HTR-8/SVneo (cell line): ENCODE results near the gene CHCHD3.

ENCODE experiments used
- DNase-seq: peaks from one replicate; pipeline ENCODE4 v3.0.0; 2011; ENCODE audit warnings: low spot score, mixed read lengths; ENCODE audit not compliant: insufficient read length
- FAIRE-seq: peaks from 2 replicates; lab custom pipeline; 2011; peaks lifted over from hg19 to GRCh38; lab: Jason Lieb, UNC

CHCHD3 gene

DNA sequence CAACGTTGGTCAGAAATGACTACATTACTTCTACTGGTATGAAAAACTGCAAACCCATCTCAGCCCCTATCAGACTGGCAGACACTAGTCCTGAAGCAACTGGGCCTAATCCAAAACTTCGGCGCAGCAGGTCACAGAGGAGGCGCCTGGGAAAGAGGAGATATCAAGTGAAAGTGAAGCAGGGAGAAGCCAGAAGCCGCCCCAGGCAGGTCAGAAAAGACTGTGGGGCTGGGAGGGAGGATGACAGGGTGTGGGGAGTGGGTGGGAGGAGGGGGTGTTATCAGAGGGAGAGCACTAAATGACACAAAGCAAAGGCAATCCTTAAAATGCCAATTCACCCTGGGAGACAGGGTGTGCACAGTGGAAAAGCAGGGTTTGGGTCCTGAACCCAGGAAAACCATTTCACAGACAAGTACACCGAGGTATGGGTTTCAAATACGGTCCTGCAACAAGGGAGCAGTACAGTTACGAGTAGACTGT is 731 bp downstream of the CHCHD3 start:
- FAIRE-seq = no peak
- DNase-seq = no peak

DNA sequence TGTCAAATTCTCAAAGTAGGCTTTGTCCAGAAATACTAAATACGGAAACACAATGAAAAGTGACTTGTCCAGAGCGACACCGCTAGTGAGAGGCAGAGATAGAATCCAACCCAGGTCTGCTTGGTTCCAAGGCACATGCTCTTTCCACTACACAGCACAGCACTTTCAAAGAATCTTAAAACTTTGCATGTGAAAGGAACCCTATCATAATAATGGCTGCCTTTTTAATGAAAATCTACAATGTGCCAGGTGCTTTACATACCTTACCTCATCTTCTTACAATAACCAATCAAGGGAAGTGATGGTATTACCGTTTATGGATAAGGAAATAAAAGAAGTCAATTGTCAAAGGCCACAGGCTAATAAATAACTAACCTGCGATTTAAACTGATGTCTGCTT is 2.6 kb downstream of the CHCHD3 start:
- no peak for FAIRE-seq
- DNase-seq = no peak

DNA sequence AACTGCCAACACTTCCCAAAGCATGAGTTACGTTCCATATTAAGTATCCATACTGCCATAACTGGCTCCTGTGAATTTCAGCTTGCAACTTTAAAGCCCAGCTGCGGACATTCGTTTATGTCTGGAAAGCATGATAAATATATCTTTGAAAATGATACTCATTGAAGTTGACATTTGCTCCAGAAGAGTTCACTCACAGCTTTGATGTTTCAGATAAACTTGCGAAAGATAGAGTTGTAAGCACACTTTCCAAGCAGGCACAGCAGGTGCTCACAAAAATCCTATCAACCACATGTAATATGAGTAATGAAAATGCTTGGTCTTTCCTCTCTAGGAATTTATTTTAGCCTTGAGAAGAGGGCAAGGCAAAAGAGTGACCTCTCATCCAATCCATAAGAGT is 4.5 kb downstream of the CHCHD3 start:
- DNase-seq (no peak), FAIRE-seq (no peak)

DNA sequence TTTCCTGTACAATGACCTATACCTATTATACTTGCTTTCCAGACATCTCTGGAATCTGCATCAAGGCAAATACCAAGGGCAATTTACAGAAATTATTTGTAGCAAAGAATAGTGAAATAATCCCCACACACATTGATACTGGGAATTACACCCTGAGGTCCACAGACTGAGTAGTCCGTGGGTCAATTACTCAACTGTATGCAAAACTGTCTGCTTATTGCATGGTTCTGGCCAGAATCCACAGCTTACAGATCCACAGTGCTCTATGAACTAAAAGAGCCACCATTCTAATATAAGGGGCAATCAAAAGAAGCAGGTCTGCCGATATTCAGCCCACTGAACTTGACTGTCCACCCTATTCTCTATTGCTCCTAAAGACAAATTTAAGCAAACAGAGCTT is 5.7 kb downstream of the CHCHD3 start:
- FAIRE-seq (no peak), DNase-seq (no peak)

DNA sequence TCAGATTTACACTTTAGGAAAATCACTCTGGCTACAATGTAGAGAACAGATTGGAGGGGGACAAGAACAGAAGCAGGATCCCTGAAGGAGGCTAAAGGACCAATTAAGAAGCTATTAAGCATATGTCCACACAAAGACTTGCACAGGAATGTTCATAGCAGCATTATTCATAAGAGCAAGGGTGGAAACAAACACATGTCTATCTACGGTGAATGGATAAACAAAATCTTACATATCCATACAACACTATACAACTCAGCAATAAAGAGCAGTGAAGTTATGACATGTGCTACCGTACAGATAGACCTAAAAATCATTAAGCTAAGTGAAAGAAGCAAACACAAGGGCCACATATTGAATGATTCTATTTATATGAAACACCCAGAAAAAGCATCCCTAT is 10.4 kb downstream of the CHCHD3 start:
- DNase-seq (no peak), FAIRE-seq (no peak)

DNA sequence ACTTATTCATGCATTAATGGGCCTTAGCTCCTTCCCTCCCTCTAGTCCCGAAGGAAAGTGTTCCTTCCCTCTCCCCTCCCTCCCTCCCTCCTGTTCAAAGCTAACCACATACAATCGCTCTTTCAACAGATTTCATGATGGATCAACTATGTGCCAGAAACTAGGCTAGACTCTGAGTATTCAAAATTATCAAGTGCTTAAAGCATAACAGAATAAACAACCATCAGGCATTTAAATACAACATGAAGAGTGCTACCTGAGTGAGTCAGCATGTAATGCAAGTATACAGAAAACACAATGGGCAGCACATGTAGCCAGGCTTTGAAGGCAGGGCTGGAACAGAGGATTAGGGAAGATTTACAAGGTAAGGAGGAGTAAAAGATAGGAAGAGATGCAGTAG is 11.3 kb downstream of the CHCHD3 start:
- FAIRE-seq (no peak), DNase-seq (no peak)

DNA sequence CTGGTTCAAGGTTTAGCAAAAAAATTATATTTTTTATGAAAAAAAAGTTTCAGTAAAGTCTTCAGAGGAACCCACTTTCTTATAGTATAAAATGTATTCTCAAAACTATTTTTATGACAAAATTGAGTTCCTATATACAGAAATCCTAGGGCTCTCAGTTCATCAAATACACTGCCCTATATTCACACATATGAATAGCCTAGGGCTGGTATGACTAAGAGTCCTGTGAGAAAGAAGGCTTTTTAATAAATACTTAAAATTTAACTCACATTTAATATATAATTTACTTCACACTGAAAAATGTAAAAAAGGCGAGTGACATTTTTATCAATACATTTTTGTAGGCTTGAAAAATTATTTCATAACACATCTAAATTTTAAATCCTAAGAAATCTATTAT is 16.6 kb downstream of the CHCHD3 start:
- DNase-seq (no peak), FAIRE-seq (no peak)

DNA sequence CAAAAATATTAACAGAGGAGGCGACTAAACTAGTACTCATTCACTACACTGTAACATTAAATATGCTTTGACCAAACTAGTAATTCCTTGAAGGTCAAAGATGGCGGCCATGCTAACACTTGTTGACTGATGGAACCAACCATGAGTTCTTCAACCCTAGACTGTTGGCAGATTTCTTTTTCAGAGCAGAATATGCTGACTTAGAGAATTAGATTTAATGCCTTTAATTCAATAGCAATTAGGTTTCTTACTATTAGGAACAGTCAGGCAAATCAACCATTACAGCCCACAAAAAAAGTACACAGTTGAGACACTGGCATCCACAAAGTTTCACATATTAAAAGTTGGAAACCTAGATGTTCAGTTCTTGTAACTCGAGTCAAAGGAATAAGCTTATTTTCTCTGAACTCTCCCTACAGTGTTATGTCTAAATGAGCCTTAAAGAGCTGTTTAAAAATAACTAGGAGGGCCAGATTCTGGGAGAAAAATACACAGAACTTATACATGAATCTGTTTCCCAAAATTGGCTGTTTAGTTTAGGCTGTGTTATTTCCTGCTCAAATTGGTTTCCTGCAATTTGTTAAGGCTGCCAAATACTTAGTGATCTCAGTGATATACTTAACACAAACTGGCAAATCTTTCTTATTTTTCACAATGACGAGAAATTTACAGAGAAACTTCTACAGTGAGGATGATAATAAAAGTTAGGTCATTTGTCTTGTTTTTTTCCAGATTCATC is 17.6 kb downstream of the CHCHD3 start:
- FAIRE-seq (no peak), DNase-seq (no peak)

DNA sequence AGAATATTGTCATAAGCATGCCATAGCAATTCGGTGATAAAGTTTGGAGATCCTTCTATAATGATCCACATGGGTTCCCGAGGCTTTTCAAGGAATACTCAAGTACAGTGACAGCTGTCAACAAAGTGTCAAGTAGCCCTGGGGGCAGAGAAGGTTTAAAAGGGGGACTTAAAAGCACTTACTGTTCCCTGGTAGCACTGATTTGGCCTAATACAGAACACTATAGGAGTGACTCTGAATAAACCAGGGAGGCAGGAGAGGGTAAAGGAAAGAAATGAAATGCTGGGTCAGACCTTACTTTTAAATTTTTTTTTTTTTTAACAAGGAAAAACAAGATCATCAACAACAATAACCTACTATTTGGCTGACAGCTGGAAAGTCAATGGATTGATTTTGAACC is 20.1 kb downstream of the CHCHD3 start:
- FAIRE-seq (no peak), DNase-seq (no peak)

DNA sequence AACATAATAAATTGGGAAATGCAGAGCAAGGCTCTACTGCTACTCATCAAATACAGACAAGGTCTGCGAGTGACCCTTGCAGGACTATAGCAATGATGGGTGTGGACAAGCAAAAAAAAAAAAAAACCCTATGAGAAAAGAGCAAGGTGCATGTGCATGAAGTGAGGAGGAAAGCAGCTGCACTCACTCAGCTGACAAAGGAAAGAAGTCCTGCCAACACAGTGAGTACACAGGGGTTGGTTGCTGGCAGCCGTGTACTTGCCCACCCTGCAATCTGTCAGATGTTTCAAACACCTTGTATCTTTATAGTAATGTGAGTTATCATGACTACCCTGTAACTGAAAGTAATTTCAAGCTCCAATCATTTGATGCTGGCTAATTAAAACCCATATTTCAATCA is 20.5 kb downstream of the CHCHD3 start:
- no peak for FAIRE-seq
- DNase-seq = no peak

DNA sequence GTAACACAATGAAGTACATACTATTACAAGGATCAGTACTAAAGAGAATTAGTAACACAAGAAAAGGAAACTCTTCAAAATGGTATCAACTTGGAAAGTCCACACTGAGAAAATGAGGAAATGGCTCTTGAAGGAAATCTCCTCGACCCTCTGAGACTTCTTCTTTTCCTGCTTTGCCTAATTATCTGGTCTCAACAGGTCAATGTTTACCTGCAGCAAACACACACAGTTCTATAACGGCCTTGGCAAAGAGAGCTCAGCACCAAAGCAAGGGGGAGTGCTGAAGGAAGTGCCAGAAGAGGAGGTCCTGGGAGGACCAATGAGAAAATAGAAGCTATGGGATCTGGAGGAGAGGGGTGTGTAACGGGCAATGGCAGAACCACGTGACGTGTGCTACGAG is 21.9 kb downstream of the CHCHD3 start:
- FAIRE-seq (no peak), DNase-seq (no peak)

DNA sequence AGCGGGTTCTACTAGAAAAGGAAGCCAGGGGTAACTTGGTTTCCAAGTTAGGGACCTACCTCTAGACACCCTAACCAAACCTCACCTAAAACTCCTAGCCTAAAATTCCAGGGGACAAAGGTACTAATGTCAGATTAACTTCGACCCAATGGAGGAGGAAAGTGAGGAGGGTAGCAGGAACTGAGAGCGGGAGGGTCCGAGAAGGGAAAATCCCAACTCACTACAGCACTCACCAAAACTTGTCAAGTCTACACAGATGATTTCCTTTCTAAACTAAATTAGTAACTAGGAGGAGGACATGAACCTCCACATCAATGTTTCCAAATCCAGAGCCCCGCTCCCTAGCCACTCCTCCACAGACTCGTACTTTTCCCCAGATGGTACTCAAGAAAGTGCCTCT is 22.6 kb downstream of the CHCHD3 start:
- no peak for FAIRE-seq
- no peak for DNase-seq

DNA sequence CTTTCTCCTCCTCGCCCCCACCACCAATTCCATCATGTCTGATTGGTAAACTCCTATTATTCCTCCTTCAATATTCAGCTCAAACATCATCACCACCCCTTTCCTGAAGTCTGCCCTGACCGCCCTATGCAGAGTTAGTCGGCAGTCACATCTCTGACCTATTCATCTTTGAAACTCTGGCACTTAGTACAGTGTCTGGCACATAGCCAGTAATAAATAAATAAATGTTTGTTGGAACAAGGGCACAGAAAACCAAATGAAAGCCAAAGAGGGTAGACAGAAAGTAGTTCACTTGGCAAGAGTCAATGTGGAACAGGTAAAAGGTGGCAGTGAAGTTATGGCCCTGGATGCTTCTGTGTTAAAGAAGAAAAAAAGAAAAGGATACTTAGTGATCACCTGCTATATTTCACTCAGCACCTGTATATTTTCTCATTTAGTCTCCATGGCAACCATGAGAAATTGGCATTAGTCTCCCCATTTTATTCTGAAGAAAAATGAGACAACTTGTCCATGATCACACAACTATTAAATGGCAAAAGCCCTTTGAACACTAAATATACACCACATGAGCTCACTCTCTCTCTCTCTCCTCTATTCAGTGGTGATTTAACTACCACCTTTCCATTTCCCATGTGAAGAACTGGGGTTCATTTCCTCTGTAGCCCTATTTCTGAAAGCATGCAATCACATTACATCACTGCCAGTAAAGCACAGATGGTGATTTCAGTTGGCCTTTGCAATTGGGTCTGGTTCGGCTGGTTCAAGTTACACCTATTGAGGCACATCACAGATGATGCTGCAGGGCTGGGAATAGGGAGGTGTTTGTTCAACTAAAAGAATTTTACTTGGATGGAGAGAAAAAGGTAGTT is 25.3 kb downstream of the CHCHD3 start:
- no peak for DNase-seq
- no peak for FAIRE-seq

DNA sequence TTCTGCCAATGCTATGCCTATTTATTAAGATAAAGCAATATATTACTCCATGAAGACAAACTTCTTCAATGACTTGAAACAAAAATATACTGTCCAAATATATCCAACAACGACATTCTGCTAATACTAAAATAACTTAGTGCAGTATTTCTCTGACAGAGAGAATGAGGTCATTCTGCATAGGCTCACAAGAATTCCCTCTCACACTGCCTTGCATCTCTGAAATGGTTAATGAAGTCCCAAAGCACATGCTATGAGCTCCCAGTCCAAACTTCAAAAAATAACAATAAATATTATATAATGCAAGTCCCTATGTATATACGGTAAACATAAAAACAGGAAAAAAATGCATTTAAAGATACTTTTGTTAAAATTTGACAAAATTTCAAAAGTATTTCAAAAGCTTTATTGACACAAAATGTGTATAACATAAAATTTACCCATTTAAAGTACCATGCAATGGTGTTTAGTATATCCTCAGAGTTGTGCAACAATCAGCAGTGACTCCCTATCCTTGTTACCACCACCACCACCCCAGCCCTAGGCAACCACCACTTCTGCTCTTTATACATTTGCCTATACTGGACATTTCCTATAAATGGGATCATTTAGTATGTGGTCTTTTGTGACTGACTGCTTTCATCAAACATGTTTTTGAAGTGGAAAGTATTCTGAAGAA is 27.6 kb downstream of the CHCHD3 start:
- FAIRE-seq (no peak), DNase-seq (no peak)

DNA sequence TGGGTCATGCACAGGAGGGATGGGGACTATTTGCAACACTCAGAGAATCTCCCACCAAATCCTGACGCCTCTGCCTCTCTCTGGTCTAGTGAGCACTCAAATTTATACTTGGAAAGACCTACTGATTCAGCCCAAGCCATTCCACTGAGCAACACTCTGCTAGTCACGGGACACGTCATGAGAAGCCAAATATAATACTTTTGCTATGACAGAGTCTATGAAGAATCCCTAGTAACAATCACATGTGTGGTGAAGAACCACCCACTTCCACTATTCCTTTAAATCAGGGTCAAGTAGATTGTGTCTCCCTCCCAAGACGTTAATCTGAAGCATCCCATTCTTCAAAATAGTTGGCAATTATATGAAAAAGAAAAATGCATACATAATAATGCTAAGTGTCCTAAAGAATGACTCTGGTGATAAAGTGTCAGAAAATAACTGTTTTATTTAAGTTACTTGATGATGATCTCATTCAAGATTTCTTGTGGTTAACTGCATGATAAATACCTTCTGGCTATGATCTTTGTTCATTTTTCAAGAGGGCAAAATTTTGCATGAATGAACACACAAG is 28.5 kb downstream of the CHCHD3 start:
- no peak for FAIRE-seq
- DNase-seq = peak; percentile 65

DNA sequence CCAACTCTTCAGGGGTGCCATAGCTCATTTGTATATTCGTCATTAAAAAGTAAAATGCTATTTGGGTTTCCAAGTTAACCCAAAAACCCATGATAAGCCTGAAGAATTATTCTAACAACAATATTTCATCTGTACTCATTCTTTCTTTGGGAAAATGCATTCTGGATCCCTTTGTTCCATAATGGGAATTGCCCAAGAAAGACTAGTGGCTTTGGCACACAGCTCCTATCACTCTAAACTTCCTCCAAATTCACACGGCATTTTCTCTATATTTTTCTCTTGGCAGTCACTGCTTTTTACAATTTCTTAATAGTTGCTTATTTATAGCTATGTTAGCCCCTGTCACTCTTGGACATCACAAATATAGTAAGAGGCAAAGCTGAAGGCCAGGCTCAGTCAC is 29.1 kb downstream of the CHCHD3 start:
- FAIRE-seq = no peak

DNA sequence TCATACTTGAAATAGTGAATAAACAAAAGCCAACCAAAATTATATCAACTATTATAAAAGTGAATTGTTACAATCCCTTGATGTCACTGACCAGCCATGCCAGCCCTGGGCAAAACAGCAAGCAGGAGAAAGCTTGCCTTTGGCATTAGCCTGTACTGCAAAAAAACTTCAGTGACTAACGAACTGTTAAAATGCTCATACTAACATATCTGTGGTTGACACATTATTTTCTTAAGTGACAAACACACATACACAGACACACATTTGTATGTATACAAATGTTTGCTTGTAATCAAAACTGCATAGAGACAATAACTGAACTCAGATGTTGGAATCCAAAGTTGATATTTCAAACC is 29.5 kb downstream of the CHCHD3 start:
- FAIRE-seq (no peak), DNase-seq (no peak)

More for the DNA sequence above, 29.1 kb downstream of the CHCHD3 start:
- no peak for DNase-seq

DNA sequence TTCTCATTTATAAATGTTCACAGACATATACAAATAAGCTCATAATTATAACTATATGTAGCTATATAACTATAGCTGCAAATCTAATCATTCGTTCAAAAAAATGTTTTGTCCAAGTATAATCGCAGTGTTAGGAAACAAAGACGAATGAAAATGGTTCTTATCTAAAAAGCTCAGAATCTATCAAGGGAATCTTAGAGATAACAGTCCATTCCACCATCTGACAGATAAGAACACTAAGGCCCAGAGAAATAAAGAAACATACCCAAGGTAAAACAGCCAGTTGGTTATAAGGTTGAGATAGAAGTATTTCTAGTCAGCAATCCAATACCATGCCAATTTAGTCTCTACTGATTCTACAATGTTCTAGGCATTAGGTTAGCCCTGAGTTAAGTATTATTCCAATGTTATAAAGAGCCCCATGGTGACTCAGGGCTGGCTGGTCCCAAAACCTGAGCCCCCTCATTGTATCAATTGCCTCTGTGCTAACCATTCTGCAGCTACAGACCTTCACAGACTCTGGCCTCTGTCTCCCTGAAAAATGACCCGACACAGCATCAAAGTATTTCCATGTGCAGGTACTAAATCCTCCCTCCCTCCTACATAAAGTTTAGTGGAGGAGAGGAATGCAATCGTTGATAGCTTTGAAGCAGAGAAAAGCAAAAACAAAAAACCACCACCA is 30.0 kb downstream of the CHCHD3 start:
- DNase-seq = no peak
- no peak for FAIRE-seq

DNA sequence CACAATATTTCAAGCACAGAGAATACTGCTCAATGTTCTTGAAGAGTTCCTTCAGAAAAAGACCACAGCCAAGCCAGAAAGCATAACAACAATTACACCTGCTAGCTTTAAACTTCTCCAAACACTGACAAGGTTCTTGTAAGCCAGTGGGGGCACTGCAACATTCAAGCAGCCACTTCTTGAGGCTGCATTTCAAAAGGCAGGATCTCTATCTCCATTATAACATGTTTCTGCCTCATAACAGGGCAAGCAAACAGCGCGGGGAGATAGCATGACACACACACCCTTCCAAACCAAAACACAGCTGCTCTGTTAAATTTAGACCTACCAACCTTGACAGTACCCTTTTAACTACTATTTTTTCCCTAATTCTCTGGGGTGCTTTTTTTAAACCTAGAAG is 30.8 kb downstream of the CHCHD3 start:
- no peak for DNase-seq
- FAIRE-seq = no peak
